Measurements from ENCODE around the gene GDPD2.

DNA sequence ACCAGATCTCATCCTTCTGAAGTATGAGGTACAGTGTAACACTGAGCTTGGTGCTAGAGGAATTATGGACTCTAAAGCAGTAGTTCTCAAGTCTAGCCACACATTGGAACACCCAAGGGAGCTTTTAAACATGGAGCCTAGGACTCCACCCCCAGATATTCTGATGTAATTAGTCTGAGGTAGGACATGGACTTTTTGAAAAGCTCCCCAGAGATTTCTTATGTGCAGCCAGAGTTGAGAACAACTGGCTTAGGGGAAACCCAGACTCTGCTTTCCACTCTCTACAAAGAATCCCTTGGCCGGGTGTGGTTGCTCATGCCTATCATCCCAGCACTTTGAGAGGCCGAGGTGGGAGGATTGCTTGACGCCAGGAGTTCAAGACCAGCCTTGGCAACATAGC lies 11.6 kb upstream of the GDPD2 start:
- TF ChIP-seq, protein P1, sequence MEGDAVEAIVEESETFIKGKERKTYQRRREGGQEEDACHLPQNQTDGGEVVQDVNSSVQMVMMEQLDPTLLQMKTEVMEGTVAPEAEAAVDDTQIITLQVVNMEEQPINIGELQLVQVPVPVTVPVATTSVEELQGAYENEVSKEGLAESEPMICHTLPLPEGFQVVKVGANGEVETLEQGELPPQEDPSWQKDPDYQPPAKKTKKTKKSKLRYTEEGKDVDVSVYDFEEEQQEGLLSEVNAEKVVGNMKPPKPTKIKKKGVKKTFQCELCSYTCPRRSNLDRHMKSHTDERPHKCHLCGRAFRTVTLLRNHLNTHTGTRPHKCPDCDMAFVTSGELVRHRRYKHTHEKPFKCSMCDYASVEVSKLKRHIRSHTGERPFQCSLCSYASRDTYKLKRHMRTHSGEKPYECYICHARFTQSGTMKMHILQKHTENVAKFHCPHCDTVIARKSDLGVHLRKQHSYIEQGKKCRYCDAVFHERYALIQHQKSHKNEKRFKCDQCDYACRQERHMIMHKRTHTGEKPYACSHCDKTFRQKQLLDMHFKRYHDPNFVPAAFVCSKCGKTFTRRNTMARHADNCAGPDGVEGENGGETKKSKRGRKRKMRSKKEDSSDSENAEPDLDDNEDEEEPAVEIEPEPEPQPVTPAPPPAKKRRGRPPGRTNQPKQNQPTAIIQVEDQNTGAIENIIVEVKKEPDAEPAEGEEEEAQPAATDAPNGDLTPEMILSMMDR (IDR thresholded peaks at IDR 0.05), result no peak
- no peak for TF ChIP-seq POLR2A (IDR thresholded peaks at IDR 0.05)

Measured in heart left ventricle (tissue), 13 donors.